Fibroblast of peridontal ligament (primary cell): ENCODE data around the gene IMMP2L.
A peak's percentile ranks its signal among the peaks of the same experiment; 100 is the strongest.
"Not testable (repeated sequence)": the region's sequence is repeated elsewhere in the genome, so short reads cannot be mapped to it uniquely, and the experiment has no call there.

Experiments used
- DNase-seq: peaks from one replicate; pipeline ENCODE4 v3.0.0-alpha.2; 2010; ENCODE audit errors: extremely low read depth

Gene IMMP2L

GRCh38 chr7:111460695-111461094, 101.6 kb downstream of the IMMP2L start:
- no peak for DNase-seq

DNA sequence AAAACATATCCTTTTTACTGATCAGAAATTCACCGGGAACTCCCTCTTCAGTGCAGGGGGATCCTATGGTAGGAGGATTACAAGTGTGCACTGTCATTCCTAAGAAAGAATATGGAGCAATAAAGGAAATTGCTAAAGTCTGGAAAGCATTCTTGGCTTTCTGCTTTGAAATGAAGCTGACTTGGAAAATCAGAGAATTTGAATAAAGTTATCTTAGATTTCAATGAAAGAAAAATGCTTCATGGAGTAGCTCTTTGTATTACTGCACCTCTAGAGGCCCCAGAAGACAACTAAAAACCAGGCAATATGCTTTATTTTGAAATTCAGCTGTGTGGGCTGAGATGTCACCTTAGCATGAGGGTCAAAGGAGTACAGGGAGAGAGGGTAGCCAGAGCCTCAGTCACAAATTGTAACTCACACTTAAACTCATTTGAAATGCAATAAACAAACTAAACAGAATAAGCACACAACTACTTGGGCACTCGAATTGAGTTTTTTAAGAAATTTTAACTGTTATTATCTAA, 102.5 kb downstream of the IMMP2L start:
- peak; percentile 28 for DNase-seq

GRCh38 chr7:111459065-111459756, 103.1 kb downstream of the IMMP2L start:
- DNase-seq, result no peak

GRCh38 chr7:111450705-111451104, 111.6 kb downstream of the IMMP2L start:
- DNase-seq, result not testable (repeated sequence)

DNA sequence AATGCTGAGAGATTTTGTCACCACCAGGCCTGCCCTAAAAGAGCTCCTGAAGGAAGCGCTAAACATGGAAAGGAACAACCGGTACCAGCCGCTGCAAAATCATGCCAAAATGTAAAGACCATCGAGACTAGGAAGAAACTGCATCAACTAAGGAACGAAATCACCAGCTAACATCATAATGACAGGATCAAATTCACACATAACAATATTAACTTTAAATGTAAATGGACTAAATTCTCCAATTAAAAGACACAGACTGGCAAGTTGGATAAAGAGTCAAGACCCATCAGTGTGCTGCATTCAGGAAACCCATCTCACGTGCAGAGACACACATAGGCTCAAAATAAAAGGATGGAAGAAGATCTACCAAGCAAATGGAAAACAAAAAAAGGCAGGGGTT, 114.8 kb downstream of the IMMP2L start:
- DNase-seq, result not testable (repeated sequence)

DNA sequence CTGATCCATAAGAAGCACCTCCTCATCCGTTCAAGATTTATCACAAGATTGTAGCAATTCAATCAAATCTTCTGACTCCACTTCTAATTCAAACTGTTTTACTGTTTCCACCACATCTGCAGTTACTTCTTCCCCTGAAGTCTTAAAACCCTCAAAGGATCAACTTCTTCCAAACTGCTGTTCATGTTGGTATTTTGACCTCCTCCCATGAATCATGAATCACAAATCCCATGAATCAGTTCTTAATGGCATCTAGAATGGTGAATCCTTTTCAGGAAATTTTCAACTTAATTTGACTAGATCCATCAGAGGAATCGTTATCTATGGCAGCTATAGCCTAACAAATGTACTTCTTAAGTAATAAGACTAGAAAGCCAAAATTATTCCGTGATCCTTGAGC, 122.3 kb downstream of the IMMP2L start:
- peak; percentile 39 for DNase-seq

- peak; percentile 79 for DNase-seq
These were observed 123.7 kb downstream of the IMMP2L start for GRCh38 chr7:111438369-111439289.

GRCh38 chr7:111437736-111438135, 124.6 kb downstream of the IMMP2L start:
- no peak for DNase-seq

- DNase-seq, result no peak
These were observed 125.7 kb downstream of the IMMP2L start for GRCh38 chr7:111436608-111437007.

GRCh38 chr7:111433426-111433825, 128.9 kb downstream of the IMMP2L start:
- no peak for DNase-seq

GRCh38 chr7:111429781-111430180, 132.5 kb downstream of the IMMP2L start:
- peak; percentile 63 for DNase-seq

DNA sequence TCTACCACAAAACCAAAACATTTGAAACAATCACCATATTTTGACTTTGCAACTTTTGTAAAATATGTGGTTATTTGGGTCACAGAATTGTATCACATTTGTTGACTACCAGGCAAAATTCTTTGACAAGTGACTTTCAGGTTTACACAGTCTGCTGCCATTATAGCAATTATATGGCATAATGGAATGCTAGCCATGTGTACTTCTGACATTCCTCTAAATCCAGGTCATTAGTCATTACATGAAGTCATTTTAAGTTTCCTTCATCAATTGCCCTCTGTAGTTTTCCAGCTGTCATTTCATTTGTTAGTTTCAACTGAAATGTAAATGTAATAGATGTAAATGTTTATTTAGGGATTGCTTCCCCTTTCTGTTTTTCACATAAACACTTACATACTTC, 137.5 kb downstream of the IMMP2L start:
- peak; percentile 22 for DNase-seq

DNA sequence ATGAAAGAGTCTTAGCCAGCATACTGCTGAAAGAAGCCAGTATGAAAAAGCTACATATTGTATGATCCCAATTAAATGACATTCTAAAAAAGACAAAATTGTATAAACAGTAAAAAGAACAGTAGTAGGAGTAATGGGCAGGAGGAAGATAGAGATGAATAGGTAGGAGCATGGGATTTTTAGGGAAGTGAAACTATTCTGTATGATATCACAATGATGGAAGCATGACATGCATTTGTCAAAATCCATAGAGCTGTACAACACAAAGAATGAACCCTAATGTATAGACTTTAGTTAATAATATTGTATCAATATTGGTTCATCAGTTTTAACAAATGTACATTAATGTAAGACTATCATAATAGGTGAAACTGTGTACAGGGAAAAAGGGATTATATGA, 147.9 kb downstream of the IMMP2L start:
- no peak for DNase-seq

DNA sequence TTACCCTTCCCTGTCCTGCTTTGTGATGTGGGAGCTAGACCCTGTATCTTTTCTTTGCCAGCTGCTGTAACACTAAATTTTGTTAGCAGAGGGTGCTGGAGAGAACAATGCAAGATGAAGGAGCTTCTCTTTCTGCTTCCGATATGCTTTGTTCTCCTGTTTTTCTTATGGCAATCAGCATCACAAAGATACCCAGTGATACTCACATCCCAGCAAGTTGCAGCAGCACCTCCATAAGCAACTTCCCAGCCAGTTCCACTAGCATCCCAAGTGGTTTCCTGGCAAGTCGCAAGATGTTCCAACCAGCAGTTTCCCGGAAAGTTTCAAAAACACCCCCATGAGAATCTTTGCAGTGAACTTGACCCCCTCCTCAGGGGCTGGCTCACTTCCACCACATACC, 148.6 kb downstream of the IMMP2L start:
- no peak for DNase-seq

DNA sequence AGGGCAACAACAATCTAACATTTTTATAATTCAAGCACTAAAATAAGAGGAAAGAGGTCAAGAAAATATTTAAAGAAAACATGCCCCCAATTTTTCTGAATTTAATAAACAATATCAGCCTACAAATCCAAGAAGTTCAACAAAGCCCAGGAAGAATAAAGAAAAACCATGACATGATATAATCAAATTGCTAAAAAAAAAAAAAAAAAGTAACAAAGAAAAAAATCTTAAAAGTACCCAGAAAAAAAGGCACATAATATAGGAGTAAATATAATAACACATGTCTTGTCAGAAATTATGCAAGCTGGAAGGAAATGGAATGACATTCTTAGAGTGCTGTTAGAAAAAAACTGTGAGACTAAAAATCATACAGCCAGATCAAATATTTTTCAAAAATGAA, 151.4 kb downstream of the IMMP2L start:
- DNase-seq, result no peak

DNA sequence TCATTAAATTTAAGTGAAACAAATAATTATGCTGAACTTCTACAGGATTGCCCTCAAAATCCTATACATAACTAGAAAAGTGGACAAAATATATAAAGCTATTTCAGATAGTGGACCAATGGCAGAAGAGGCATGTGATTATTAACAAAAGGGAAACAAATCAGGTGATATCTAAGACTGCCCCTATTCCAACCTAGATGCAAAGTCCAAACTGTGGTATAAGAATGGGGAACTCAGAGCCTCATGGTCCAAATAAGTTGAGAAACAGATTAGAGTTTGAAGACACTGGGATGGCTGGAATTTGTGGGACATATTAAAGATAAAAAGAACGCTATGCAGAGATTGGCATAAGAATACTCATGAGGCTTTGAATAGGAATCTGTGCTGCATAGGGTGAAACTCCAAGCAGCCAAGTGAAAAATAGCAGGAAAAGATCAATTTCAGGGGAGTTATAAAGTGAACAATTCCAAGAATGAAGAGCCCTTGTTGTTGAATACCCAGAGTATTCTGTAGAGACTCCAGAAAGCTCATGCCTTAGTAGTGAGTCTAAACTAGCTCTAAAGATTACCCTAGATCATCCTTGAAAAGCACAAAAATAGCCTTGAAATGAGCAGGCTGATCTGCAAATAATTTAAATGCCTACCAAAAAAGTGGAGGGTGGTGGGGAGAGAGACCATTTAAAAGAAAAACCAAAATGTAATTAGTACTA, 152.4 kb downstream of the IMMP2L start:
- peak; percentile 79 for DNase-seq

- no peak for DNase-seq
These were observed 153.6 kb downstream of the IMMP2L start for GRCh38 chr7:111408724-111409123.

DNA sequence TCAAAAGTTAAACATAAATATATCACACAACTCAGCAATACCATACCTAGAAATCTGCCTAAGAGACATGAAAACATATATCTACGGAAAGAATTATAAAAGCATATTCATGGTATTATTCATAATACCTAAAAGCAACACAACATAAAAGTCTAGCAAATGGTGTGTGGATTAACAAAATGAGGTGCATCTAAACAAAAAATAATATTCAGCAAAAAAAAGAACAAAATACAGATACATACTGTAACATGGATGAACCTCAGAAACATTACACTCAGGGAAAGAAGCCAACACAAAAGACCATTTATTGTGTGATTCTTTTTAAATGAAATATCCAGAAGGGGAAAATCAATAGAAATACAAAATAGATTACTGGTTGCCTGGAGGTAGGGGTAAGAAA, 155.0 kb downstream of the IMMP2L start:
- DNase-seq, result no peak

- no peak for DNase-seq
These were observed 156.7 kb downstream of the IMMP2L start for GRCh38 chr7:111405621-111406020.

- peak; percentile 54 for DNase-seq
These were observed 160.8 kb downstream of the IMMP2L start for GRCh38 chr7:111401516-111401915.

DNA sequence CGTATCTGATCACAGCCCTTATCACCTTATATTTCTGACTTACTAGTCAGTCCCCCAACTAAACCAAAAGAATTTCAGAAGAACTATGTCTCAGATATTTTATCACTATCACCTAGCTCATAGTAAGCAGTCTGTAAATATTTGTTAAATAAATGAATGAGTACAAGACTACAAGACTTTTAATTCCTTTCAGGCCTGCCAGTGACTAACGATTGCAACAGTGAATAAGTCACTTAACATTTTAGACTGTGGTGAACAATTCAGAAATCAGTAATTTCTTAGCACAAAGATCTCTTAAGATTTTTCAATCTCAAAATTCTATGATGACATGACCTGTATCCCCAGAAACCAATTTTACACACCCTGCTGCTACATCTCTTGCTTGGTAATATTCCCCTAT, 162.2 kb downstream of the IMMP2L start:
- no peak for DNase-seq

- no peak for DNase-seq
These were observed 167.4 kb downstream of the IMMP2L start for GRCh38 chr7:111394891-111395290.
